HG03139 (cell line): ENCODE measurements around the gene ZNF280D.
"Not testable (repeated sequence)": the region's sequence is repeated elsewhere in the genome, so short reads cannot be mapped to it uniquely, and the experiment has no call there.

Experiments used
- ATAC-seq: cut with Tn5 transposase; IDR thresholded peaks from one replicate; pipeline ENCODE4 v1.9.1; 2021; ENCODE audit not compliant: unreplicated experiment

The ZNF280D gene

GRCh38 chr15:56733136-56734012, at the start of gene ZNF280D:
Gene ZNF280D, minus strand, starts transcription at chr15:56733509. Its CDS starts 26,400 bp downstream, at chr15:56707109.
- peak; percentile 75 for ATAC-seq

GRCh38 chr15:56782306-56782705, 49.0 kb upstream of the ZNF280D start:
- ATAC-seq, result no peak

DNA sequence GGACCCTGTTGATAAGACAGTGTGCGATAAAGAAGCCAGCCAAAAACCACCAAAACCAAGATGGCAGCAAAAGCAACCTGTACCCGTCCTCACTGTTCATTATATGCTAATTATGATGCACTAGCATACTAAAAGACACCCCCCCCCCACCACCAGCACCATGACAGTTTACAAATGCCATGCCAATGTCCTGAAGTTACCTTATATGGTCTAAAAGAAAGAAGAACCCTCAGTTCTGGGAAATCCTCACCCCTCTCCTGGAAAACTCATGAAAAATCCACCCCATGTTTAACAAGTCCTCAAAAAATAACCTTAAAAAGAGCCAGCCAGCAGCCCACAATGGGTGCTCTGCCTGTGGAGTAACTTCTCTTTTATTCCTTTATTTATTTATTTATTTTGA, 48.4 kb upstream of the ZNF280D start:
- no peak for ATAC-seq

DNA sequence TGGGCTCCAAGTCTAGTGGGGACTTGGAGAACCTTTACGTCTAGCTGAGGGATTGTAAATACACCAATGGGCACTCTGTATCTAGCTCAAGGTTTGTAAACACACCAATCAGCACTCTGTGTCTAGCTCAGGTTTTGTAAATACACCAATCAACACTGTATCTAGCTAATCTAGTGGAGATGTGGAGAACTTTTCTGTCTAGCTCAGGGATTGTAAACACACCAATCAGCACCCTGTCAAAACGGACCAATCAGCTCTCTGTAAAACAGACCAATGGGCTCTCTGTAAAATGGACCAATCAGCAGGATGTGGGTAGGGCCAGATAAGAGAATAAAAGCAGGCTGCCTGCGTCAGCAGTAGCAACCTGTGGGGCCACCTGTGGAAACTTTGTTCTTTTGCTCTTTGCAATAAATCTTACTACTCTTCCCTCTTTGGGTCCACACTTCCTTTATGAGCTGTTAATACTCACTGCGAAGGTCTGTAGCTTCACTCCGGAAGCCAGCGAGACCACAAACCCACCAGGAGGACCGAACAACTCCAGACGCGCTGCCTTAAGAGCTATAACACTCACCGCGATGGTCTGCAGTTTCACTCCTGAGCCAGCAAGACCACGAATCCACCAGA, 46.9 kb upstream of the ZNF280D start:
- ATAC-seq, result not testable (repeated sequence)

- not testable (repeated sequence) for ATAC-seq
Observed at GRCh38 chr15:56779449-56779848, 46.1 kb upstream of the ZNF280D start.

DNA sequence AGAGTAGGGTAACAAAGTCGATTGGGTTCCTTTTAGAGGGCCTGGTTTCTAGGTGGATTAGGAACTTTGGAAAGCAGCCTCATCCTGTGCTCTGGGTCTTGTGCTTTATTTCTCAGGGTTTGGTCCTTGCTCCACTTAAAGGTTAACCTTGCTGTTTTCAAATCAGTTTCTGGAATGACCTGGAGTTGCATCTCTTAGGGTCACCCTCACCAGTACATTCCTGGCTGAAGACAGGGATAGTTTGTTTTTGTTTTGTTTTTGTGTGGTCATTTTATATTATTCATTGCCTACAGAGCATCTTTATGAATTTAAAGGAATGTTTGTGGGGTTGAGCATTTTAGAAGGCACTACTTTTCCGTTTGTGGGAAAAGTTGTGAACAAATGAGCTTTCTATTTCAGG, 45.5 kb upstream of the ZNF280D start:
- no peak for ATAC-seq

DNA sequence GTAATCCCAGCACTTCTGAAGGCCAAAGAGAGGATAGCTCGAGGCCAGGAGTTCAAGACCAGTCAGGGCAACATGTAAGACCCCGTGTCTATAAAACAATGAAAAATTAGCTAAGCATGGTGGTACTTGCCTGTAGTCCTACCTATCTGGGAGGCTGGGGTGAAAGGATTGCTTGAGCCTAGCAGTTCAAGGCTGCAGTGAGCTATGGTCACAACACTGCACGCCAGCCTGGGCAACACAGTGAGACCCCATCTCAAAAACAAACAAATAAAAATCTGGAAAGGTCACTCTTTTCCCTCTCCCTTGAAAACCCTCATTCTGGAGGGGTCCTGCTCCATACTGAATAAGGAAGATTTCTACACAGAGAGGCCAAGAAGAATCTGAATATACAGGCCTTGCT, 43.5 kb upstream of the ZNF280D start:
- no peak for ATAC-seq

- no peak for ATAC-seq
Observed at GRCh38 chr15:56775641-56776040, 42.3 kb upstream of the ZNF280D start.

- ATAC-seq, result no peak
Observed at GRCh38 chr15:56774356-56774755, 41.0 kb upstream of the ZNF280D start.

GRCh38 chr15:56772868-56773639, 39.7 kb upstream of the ZNF280D start:
- ATAC-seq, result no peak

GRCh38 chr15:56770173-56770572, 36.9 kb upstream of the ZNF280D start:
- no peak for ATAC-seq

DNA sequence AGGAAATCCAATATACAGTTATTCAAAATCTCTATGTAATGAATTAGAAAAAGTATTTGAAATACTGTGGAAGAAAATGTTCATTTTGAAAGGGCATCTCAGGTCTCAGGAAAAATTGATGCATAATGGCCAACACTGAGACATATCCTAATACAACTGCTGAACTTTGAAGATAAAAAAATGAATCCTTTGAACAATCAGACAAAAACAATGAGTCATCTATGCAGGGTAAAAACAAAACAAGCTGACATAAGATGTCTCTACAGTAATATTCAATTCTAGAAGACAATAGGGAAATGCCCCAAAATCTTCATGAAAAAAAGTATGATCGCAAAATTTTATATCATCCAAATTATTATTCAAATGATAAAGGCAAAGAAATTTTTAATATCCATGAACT, 34.0 kb upstream of the ZNF280D start:
- no peak for ATAC-seq

DNA sequence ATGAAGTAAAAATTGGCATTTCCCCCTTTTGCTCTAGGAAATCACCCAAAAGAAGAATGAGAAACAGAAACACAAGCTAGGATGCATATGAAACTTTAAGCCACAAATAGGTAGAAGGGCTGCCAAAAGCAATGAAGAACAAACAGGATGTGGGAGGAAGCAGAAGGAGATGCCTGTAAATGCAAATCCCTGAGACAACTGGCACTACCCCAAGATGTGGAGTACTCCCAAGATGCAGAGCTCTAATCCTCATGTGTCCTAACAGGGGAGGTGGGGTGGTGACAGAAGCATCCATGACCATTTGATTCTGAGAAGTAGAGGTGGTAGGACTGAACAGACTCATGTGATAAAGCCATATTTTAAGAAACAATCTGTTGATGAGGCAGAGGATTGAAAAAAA, 31.9 kb upstream of the ZNF280D start:
- no peak for ATAC-seq

DNA sequence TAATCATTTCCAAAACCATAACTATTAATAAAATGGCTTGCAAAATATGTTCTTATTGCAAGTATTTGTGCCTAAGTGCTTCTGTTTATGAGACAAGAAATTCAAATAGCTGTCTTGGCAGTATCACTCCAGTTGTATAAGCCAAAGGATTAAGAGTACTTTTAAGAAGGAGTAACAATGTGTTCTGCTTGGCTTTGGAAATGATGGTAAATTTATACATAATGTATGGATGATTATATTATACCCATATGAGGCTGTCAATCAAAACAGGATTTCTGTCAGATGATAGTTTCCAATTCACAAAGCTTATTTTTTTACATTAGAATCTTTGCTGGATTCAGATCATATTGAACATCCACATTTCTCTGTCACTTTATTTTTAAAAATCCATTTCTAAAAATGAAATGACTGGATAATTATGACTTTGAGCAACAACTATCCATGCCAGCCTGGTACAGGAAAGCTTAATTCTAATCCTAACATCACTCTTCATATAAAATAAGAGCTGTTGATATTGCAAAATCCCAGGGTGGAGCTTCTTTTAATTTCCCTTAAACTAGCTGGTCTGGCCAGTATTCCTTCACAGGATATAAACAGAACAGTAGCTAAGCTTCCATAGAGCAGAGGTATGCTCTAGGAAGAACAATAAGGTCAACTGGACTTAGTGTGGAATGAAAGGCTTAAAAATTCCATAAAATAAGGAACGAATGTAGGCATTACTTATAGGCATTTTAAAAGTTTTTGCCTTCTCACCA, 30.0 kb upstream of the ZNF280D start:
- no peak for ATAC-seq

DNA sequence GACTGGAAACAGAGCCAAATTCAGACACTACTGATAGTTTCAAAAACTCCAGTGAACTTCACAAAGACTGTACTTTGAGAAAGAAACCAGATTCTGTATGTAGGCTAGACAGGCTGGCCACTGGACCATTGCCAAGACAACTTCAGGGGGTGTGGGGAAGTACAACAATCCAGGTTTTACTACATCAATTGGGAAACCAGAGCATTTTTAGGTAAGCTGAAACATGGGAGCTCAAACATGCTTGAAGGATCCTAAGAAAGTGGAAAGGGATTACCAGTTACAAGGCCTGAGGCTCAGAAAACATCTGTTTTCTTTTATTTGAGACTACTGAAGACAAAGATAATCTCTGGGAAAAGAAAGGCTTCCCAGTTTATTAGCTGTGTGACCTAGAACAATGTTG, 26.9 kb upstream of the ZNF280D start:
- no peak for ATAC-seq

DNA sequence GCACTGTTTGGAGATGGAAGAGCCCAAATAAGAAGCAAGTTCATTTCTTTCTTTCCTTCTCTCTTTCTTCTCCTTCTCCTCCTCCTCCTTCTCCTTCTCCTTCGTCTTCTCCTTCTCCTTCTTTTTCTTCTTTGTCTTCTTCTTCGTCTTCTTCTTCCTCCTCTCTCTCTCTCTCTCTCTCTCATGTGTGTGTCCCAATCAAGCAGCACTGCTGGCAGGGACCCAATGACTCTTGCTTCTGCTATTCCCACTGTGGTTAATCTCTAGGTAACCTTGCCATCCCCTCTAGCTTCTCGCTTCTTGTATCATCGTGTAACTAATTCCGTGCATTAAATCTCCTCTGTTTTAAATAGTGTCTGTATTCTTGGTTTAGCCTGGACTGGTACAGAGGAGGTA, 26.1 kb upstream of the ZNF280D start:
- no peak for ATAC-seq

- ATAC-seq, result no peak
Observed at GRCh38 chr15:56758770-56759449, 25.6 kb upstream of the ZNF280D start.

- ATAC-seq, result no peak
Observed at GRCh38 chr15:56757875-56758274, 24.6 kb upstream of the ZNF280D start.

GRCh38 chr15:56754772-56755370, 21.6 kb upstream of the ZNF280D start:
- no peak for ATAC-seq

DNA sequence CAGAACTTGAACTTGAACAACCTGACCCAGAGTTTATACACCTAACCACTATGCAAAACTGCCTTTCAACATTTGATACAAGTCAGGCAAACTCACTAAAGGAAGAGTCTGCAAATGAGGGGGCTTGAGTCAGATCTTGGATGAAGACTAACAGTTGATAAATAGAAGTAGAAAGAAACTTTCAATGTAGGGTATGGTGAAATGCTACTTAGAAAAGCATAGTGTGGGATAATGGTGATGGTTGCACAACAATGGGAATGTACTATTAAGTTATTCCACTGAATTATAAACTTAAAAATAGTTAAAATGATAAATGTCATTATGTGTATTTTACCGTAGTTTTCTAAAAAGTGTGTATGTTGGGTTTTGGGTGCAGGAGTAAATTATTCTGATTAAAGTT, 19.7 kb upstream of the ZNF280D start:
- ATAC-seq, result no peak
